ENCODE data around the gene RBM41. TPM values are rescaled to one million over a fixed set of nuclear protein-coding genes. Genes with fewer than 3 reads are reported as not detected.

RBM41 gene
- total RNA-seq, 3 donors from 2014 or later: 15.6 to 26.4 (median 20.7) TPM

GRCh38 chrX:107054978-107055377, 63.6 kb downstream of the RBM41 start:
- H3K4me3 ChIP-seq: no peak overlapping the region
- no peak for TF ChIP-seq CTCF (IDR thresholded peaks at IDR 0.05)
- DNase-seq (no peak), ATAC-seq (no peak)
- no peaks in the 10 kb centered on the region for H3K36me3 ChIP-seq (ENCODE audit: low read depth)
- intact Hi-C loops (cut with DNase I, micrococcal nuclease): no loop called here
- H3K4me1 ChIP-seq (ENCODE audit: low read depth): no peaks in the 10 kb centered on the region
- H3K9me3 ChIP-seq: no peaks in the 10 kb centered on the region

- no peaks in the 10 kb centered on the region for H3K9me3 ChIP-seq
- no peaks in the 10 kb centered on the region for H3K4me1 ChIP-seq (ENCODE audit: low read depth)
- no peak for TF ChIP-seq CTCF (IDR thresholded peaks at IDR 0.05)
- H3K36me3 ChIP-seq (ENCODE audit: low read depth): no peaks in the 10 kb centered on the region
- H3K4me3 ChIP-seq: no peak overlapping the region
- intact Hi-C loops (cut with DNase I, micrococcal nuclease): no loop called here
- ATAC-seq (no peak), DNase-seq (no peak)
Observed at GRCh38 chrX:107050195-107050709, 68.4 kb downstream of the RBM41 start.

GRCh38 chrX:107047622-107048021, 71.0 kb downstream of the RBM41 start:
- Histone ChIP-seq H3K4me3 (no peak overlapping the region), H3K9me3 (no peaks in the 10 kb centered on the region), H3K36me3 (ENCODE audit: low read depth) (no peaks in the 10 kb centered on the region), H3K4me1 (ENCODE audit: low read depth) (no peaks in the 10 kb centered on the region)
- TF ChIP-seq CTCF (IDR thresholded peaks at IDR 0.05): no peak
- DNase-seq (no peak), ATAC-seq (no peak)
- intact Hi-C loops (cut with DNase I, micrococcal nuclease): no loop called here

- ATAC-seq (no peak), DNase-seq (no peak)
- TF ChIP-seq CTCF (IDR thresholded peaks at IDR 0.05): no peak
- no peak overlapping the region for H3K4me3 ChIP-seq
- intact Hi-C loops (cut with DNase I, micrococcal nuclease): no loop called here
- no peaks in the 10 kb centered on the region for H3K4me1 ChIP-seq (ENCODE audit: low read depth)
- no peaks in the 10 kb centered on the region for H3K9me3 ChIP-seq
- H3K36me3 ChIP-seq (ENCODE audit: low read depth): no peaks in the 10 kb centered on the region
Observed at GRCh38 chrX:107029752-107030151, 88.9 kb downstream of the RBM41 start.

GRCh38 chrX:107025545-107025944, 93.1 kb downstream of the RBM41 start:
- ATAC-seq (no peak), DNase-seq (peak in 1 of 3 donors; percentile 8)
- no peaks in the 10 kb centered on the region for H3K36me3 ChIP-seq (ENCODE audit: low read depth)

More at GRCh38 chrX:107025545-107025944, 93.1 kb downstream of the RBM41 start:
- intact Hi-C loops (cut with DNase I, micrococcal nuclease): no loop called here
- TF ChIP-seq CTCF (IDR thresholded peaks at IDR 0.05): no peak
- Histone ChIP-seq H3K4me3 (no peak overlapping the region), H3K4me1 (ENCODE audit: low read depth) (no peaks in the 10 kb centered on the region), H3K9me3 (no peaks in the 10 kb centered on the region)
